K562 (cell line): ENCODE results near the gene RGS7. TPM values are rescaled to one million over a fixed set of nuclear protein-coding genes. Genes with fewer than 3 reads are reported as not detected.

Source experiments
- ATAC-seq: fragments of 200-7000 bp; cut with Tn5 transposase; 3 replicates; pipeline ENCODE4 v1.9.1; 2020; ENCODE audit warnings: moderate library complexity
- BruUV-seq: library from RNA; stranded (reverse); fragments of 400-500 nt; replicated peaks from 2 replicates; lab custom pipeline; 2021; lab: Mats Ljungman, UMichigan
- CTCF ChIA-PET: fragments of 300-600 bp; formaldehyde crosslinking; extraction: SDS; loops from one replicate; lab custom pipeline; 2021; ENCODE audit warnings: low intra/inter-chr PET ratio; lab: Yijun Ruan, JAX
- POLR2A ChIA-PET: fragments of 300-600, 350-650 bp; sonication (Branson Sonifier 250); formaldehyde crosslinking; extraction: SDS; loops from one replicate; lab custom pipeline; 2021; ENCODE audit warnings: antibody characterized with exemption, inconsistent platforms; lab: Yijun Ruan, JAX
- DNase-seq, 4 experiments: peaks; one replicate each; pipeline versions ENCODE4 v3.0.0 to v3.0.0-alpha.2; 2011 to 2018; ENCODE audit warnings: low spot score in 3 of 4, mixed read lengths in 3 of 4; ENCODE audit errors: extremely low read depth in 1 of 4
- FAIRE-seq: peaks from 2 replicates; lab custom pipeline; 2011; peaks lifted over from hg19 to GRCh38; lab: Jason Lieb, UNC
- H2AFZ ChIP-seq: 2 replicates; pipeline ENCODE4 v1.6.0; 2011; ENCODE audit warnings: low read depth, low read length, control low read depth, inconsistent platforms
- H3K27ac ChIP-seq: fragments of 200-600 bp; 3 replicates; pipeline ENCODE4 v1.8.0; 2011; ENCODE audit warnings: low read depth, mild to moderate bottlenecking, control low read depth, inconsistent platforms, low read length, moderate library complexity, mixed read lengths; ENCODE audit errors: extremely low read depth
- H3K27me3 ChIP-seq, 2 experiments: fragments of 300-600 bp in 1 of 2; 2 replicates in 1 of 2; 3 replicates in 1 of 2; pipeline versions ENCODE4 v1.6.0 to v1.8.0; 2011; ENCODE audit warnings: inconsistent platforms in 2 of 2, low read length in 2 of 2, mild to moderate bottlenecking in 1 of 2, mixed read lengths in 1 of 2, moderate library complexity in 1 of 2; ENCODE audit not compliant: control insufficient read depth in 2 of 2, insufficient read depth in 2 of 2
- H3K36me3 ChIP-seq: fragments of 300-600 bp; 3 replicates; pipeline ENCODE4 v1.8.0; 2011; ENCODE audit warnings: mild to moderate bottlenecking, low read length, inconsistent platforms; ENCODE audit not compliant: control insufficient read depth, insufficient read depth
- H3K4me1 ChIP-seq, 2 experiments: fragments of 200-600 bp in 1 of 2; replicated peaks in 1 of 2; 2 replicates in 1 of 2; 3 replicates in 1 of 2; pipeline versions ENCODE4 v1.5.1 to v1.8.0; 2011; ENCODE audit warnings: inconsistent platforms in 2 of 2, low read length in 2 of 2, mild to moderate bottlenecking in 1 of 2, mixed read lengths in 1 of 2, moderate library complexity in 1 of 2; ENCODE audit not compliant: control insufficient read depth in 2 of 2, insufficient read depth in 2 of 2
- H3K4me2 ChIP-seq: 2 replicates; pipeline ENCODE4 v1.6.1; 2011; ENCODE audit warnings: low read length, control low read depth, inconsistent platforms, mixed read lengths; ENCODE audit not compliant: insufficient read depth
- H3K4me3 ChIP-seq: fragments of 200-600 bp; sonication (generic), shearing (Covaris generic); 2 replicates; pipeline ENCODE4 v1.5.1; 2016; ENCODE audit warnings: control low read depth, inconsistent platforms
- H3K79me2 ChIP-seq: fragments of 200-600 bp; 3 replicates; pipeline ENCODE4 v1.8.0; 2011; ENCODE audit warnings: low read length, inconsistent platforms; ENCODE audit not compliant: control insufficient read depth, insufficient read depth
- H3K9ac ChIP-seq, 2 experiments: 2 replicates each; pipeline versions ENCODE4 v1.6.0 to v1.6.1; 2011; ENCODE audit warnings: low read depth in 2 of 2, low read length in 2 of 2, control low read depth in 1 of 2, inconsistent platforms in 1 of 2, mild to moderate bottlenecking in 1 of 2, mixed read lengths in 1 of 2; ENCODE audit not compliant: insufficient read depth in 1 of 2
- H3K9me1 ChIP-seq: one replicate; pipeline ENCODE4 v1.6.0; 2011; ENCODE audit warnings: inconsistent platforms, mild to moderate bottlenecking, low read length, moderate library complexity; ENCODE audit not compliant: control insufficient read depth, insufficient read depth
- H3K9me3 ChIP-seq: replicated peaks from 2 replicates; pipeline ENCODE4 v1.5.1; 2011; ENCODE audit warnings: low read depth, low read length, inconsistent platforms; ENCODE audit not compliant: control insufficient read depth, insufficient read depth
- H4K20me1 ChIP-seq: replicated peaks from 2 replicates; pipeline ENCODE4 v1.6.1; 2011; ENCODE audit warnings: low read length, inconsistent platforms, mixed read lengths; ENCODE audit not compliant: control insufficient read depth, insufficient read depth
- DIDO1 ChIP-seq: fragments of 450-650 bp; IDR thresholded peaks from 2 replicates; pipeline ENCODE4 v1.6.1; 2016; ENCODE audit warnings: low read depth, missing biosample characterization, missing genetic modification characterization
- KHSRP ChIP-seq: fragments of 450-650 bp; IDR thresholded peaks from 2 replicates; pipeline ENCODE4 v1.6.1; 2017
- KLF13 ChIP-seq: fragments of 450-650 bp; IDR thresholded peaks from 2 replicates; pipeline ENCODE4 v1.6.1; 2016; ENCODE audit warnings: missing genetic modification characterization, low read depth, mild to moderate bottlenecking, missing compliant biosample characterization, moderate library complexity, borderline replicate concordance
- MTA2 ChIP-seq: fragments of 450-650 bp; IDR thresholded peaks from 2 replicates; pipeline ENCODE4 v1.6.1; 2016; ENCODE audit warnings: low read depth
- NONO ChIP-seq, 2 experiments: fragments of 200-400 bp in 1 of 2; fragments of 450-650 bp in 1 of 2; formaldehyde crosslinking in 1 of 2; IDR thresholded peaks; 2 replicates each; pipeline ENCODE4 v1.6.1; 2017; ENCODE audit warnings: low read depth in 2 of 2, mild to moderate bottlenecking in 2 of 2, moderate library complexity in 2 of 2, low read length in 1 of 2
- RCOR1 ChIP-seq, 2 experiments: IDR thresholded peaks; 2 replicates each; pipeline ENCODE4 v1.6.1; 2012; ENCODE audit warnings: low read depth in 2 of 2, low read length in 2 of 2, borderline replicate concordance in 1 of 2, improper control_type of control experiment in 1 of 2
- SNAPC5 ChIP-seq: fragments of 250-450 bp; sonication (Bioruptor Pico); IDR thresholded peaks from 2 replicates; pipeline ENCODE4 v1.8.0; 2021; ENCODE audit warnings: moderate library complexity, mild to moderate bottlenecking, inconsistent platforms
- SP2 ChIP-seq: IDR thresholded peaks from 2 replicates; pipeline ENCODE4 v1.6.1; 2011; ENCODE audit warnings: mild to moderate bottlenecking, low read depth, low read length, moderate library complexity; ENCODE audit not compliant: poor library complexity, severe bottlenecking; ENCODE audit errors: extremely low read depth
- TAF15 ChIP-seq: fragments of 200-400 bp; formaldehyde crosslinking; IDR thresholded peaks from 2 replicates; pipeline ENCODE4 v1.6.1; 2017; ENCODE audit warnings: mild to moderate bottlenecking, low read depth, low read length, moderate library complexity
- ZFP1 ChIP-seq: fragments of 450-650 bp; formaldehyde crosslinking; IDR thresholded peaks from 2 replicates; pipeline ENCODE4 v1.4.0; 2020; ENCODE audit warnings: mild to moderate bottlenecking, mixed read lengths
- ZNF41 ChIP-seq: fragments of 250-450 bp; sonication (Bioruptor Pico); conservative IDR thresholded peaks from 2 replicates; pipeline ENCODE4 v1.4.0; 2020; ENCODE audit warnings: mild to moderate bottlenecking
- ZZZ3 ChIP-seq: fragments of 450-650 bp; IDR thresholded peaks from 2 replicates; pipeline ENCODE4 v1.6.1; 2016; ENCODE audit warnings: antibody characterized with exemption, mild to moderate bottlenecking, moderate library complexity
- WGBS: fragments of 100-300 bp; shearing (Covaris generic); methylation state at CpG from one replicate; pipeline ENCODE4 v1.1.6; 2016; ENCODE audit warnings: low coverage, mixed read lengths; ENCODE audit not compliant: insufficient coverage; ENCODE audit errors: missing lambda C conversion rate; 5-methylcytosine and 5-hydroxymethylcytosine counted together
- in situ Hi-C: fragments of 300-500 bp; cut with MboI; formaldehyde crosslinking; loops from 4 replicates; pipeline ENCODE4 v1.15.0; 2018; ENCODE audit warnings: inconsistent platforms, mixed read lengths
- intact Hi-C: fragments of 100-400 bp; cut with micrococcal nuclease; formaldehyde crosslinking; loops from 2 replicates; pipeline ENCODE4 v1.14.2; 2022
- polyA plus RNA-seq, 8 experiments: library from polyadenylated mRNA; depleted of rRNA in 4 of 8; stranded (reverse) in 5 of 8; unstranded in 3 of 8; fragments of >200 nt; fragmentation: Nextera tagmentation in 2 of 8; fragmentation: Illumina TruSeq in 1 of 8; extraction: Ambion mirVana in 2 of 8; extraction: Trizol in 1 of 8; gene quantifications; 2 replicates each; pipeline versions ENCODE4 v1.2.1 to v1.2.3, GENCODE V29; 2011 to 2014; ENCODE audit warnings: inconsistent platforms in 1 of 8, missing spikeins in 1 of 8
- total RNA-seq, 7 experiments: library from RNA; depleted of rRNA in 6 of 7; stranded (reverse); fragments of >200 nt in 6 of 7; fragmentation: Illumina TruSeq in 2 of 7; extraction: Trizol in 2 of 7; gene quantifications; 2 replicates each; pipeline versions ENCODE4 v1.2.1 to v1.2.3, GENCODE V29; 2011 to 2021; ENCODE audit warnings: low replicate concordance in 1 of 7
- TF ChIP-seq, protein P1 (sequence below): sonication (generic); formaldehyde crosslinking; IDR thresholded peaks from 2 replicates; pipeline ENCODE4 v1.8.0; 2022; ENCODE audit warnings: missing genetic modification reagents, mild to moderate bottlenecking, borderline replicate concordance

RGS7 gene
- total and polyA plus RNA-seq, 9 of the 15 experiments (the other 6 are each of a cell fraction or from before 2014, with no cell fraction given) = not detected

DNA sequence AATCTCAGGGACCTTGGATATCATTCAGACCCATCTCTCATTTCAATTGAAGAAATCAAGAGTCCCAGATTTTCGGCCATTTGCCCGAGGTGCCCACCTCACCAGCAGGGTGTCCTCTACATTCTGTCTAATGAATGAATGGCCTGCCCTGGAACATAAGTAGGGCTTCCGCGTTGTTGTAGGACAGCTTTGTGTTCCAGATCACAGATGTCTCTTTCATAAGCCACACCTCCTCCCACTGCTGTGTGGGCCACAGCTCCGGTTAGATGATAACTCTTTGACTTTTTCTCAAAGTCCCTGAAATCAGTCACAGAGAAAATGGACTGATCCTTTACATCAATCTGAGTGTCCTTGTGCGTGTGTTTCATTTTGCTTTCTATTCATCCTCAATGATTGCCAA lies 144.4 kb downstream of the RGS7 start:
- H3K4me2 ChIP-seq = no peak overlapping the region
- H3K27ac ChIP-seq = no peak overlapping the region
- intact Hi-C loops = no loop called here
- WGBS = 0% methylated on average over 6 of the region's 6 CpGs
- ATAC-seq = no peak
- H2AFZ ChIP-seq = no peak overlapping the region
- no peaks in the 10 kb centered on the region for H3K27me3 ChIP-seq
- H3K9me3 ChIP-seq = no peaks in the 10 kb centered on the region
- POLR2A ChIA-PET = no interaction called here
- H3K79me2 ChIP-seq = no peaks in the 10 kb centered on the region
- H3K36me3 ChIP-seq = no peaks in the 10 kb centered on the region
- H3K4me1 ChIP-seq = no peaks in the 10 kb centered on the region
- H4K20me1 ChIP-seq = no peaks in the 10 kb centered on the region
- no peak for FAIRE-seq
- TF ChIP-seq ZFP1 (CRISPR knock-in tag) = no peak
- no peak for TF ChIP-seq ZZZ3
- no peak for TF ChIP-seq DIDO1 (tag)
- TF ChIP-seq RCOR1 (IDR thresholded peaks at IDR 0.05; ENCODE audit: borderline replicate concordance in 1 of 2, low read depth in 2 of 2, low read length in 2 of 2) = no peak
- TF ChIP-seq NONO (IDR thresholded peaks at IDR 0.05; ENCODE audit: low read depth in 2 of 2, low read length in 1 of 2) = no peak
- TF ChIP-seq, all 486 proteins: peak for 0
- CTCF ChIA-PET = no interaction called here
- DNase-seq = no peak
- in situ Hi-C loops = no loop called here
- no peaks in the 10 kb centered on the region for H3K9me1 ChIP-seq
- no TSS peak for BruUV-seq
- H3K9ac ChIP-seq = no peak overlapping the region
- no peak overlapping the region for H3K4me3 ChIP-seq

GRCh38 chr1:241208910-241209379 lies 148.1 kb downstream of the RGS7 start:
- POLR2A ChIA-PET = no interaction called here
- DNase-seq (no peak), ATAC-seq (no peak), FAIRE-seq (no peak)
- CTCF ChIA-PET = no interaction called here
- H3K9ac ChIP-seq = no peak overlapping the region
- 1% methylated on average over 7 of the region's 7 CpGs for WGBS
- H3K4me1 ChIP-seq = no peaks in the 10 kb centered on the region
- in situ Hi-C loops (no loop called here), intact Hi-C loops (no loop called here)
- H3K9me3 ChIP-seq = no peaks in the 10 kb centered on the region
- no TSS peak for BruUV-seq
- no peak overlapping the region for H2AFZ ChIP-seq
- no peaks in the 10 kb centered on the region for H3K27me3 ChIP-seq
- H4K20me1 ChIP-seq = no peaks in the 10 kb centered on the region
- no peak overlapping the region for H3K27ac ChIP-seq
- H3K9me1 ChIP-seq = no peaks in the 10 kb centered on the region
- no peaks in the 10 kb centered on the region for H3K36me3 ChIP-seq
- H3K4me2 ChIP-seq = no peak overlapping the region
- no peak overlapping the region for H3K4me3 ChIP-seq
- H3K79me2 ChIP-seq = no peaks in the 10 kb centered on the region
- no peak for TF ChIP-seq ZNF41 (CRISPR knock-in tag)
- TF ChIP-seq KLF13 (tag) = no peak
- TF ChIP-seq, protein P1, sequence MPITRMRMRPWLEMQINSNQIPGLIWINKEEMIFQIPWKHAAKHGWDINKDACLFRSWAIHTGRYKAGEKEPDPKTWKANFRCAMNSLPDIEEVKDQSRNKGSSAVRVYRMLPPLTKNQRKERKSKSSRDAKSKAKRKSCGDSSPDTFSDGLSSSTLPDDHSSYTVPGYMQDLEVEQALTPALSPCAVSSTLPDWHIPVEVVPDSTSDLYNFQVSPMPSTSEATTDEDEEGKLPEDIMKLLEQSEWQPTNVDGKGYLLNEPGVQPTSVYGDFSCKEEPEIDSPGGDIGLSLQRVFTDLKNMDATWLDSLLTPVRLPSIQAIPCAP (CRISPR knock-in tag) = no peak
- no peak for TF ChIP-seq KHSRP
- no peak for TF ChIP-seq MTA2
- TF ChIP-seq TAF15 = no peak
- no peak for TF ChIP-seq SP2
- TF ChIP-seq SNAPC5 = no peak
